Hepatic stellate cell (primary cell): ENCODE results near the gene CDH20.

ENCODE experiments used
- DNase-seq: peaks from one replicate; pipeline ENCODE4 v3.0.0; 2011; ENCODE audit warnings: low spot score

The CDH20 gene

GRCh38 chr18:61333271-61333745 lies at the start of gene CDH20:
CDH20 (plus strand) TSS chr18:61333430.
- no peak for DNase-seq

GRCh38 chr18:61284039-61284438 lies 49.2 kb upstream of the CDH20 start:
- no peak for DNase-seq

GRCh38 chr18:61285777-61286176 lies 47.5 kb upstream of the CDH20 start:
- DNase-seq, result no peak

- no peak for DNase-seq
These were observed 46.4 kb upstream of the CDH20 start for GRCh38 chr18:61286867-61287266.

- no peak for DNase-seq
These were observed 42.6 kb upstream of the CDH20 start for GRCh38 chr18:61290616-61291015.

- no peak for DNase-seq
These were observed 40.8 kb upstream of the CDH20 start for GRCh38 chr18:61292280-61293035.

- no peak for DNase-seq
These were observed 38.1 kb upstream of the CDH20 start for GRCh38 chr18:61295153-61295552.

GRCh38 chr18:61308004-61308403 lies 25.2 kb upstream of the CDH20 start:
- no peak for DNase-seq

GRCh38 chr18:61308795-61309393 lies 24.3 kb upstream of the CDH20 start:
- DNase-seq, result no peak

- DNase-seq, result peak; percentile 73
These were observed 10.9 kb upstream of the CDH20 start for GRCh38 chr18:61322265-61322873.

- DNase-seq, result no peak
These were observed 9.3 kb upstream of the CDH20 start for GRCh38 chr18:61323951-61324350.

- no peak for DNase-seq
These were observed 6.8 kb upstream of the CDH20 start for GRCh38 chr18:61326407-61326806.

- DNase-seq, result no peak
These were observed 3.8 kb upstream of the CDH20 start for GRCh38 chr18:61329398-61329797.

- DNase-seq, result no peak
These were observed 2.2 kb upstream of the CDH20 start for GRCh38 chr18:61331051-61331450.

- DNase-seq, result peak; percentile 20
These were observed 688 bp downstream of the CDH20 start for GRCh38 chr18:61333746-61334490.

GRCh38 chr18:61334491-61334850 lies 1.2 kb downstream of the CDH20 start:
- no peak for DNase-seq

- DNase-seq, result no peak
These were observed 1.9 kb downstream of the CDH20 start for GRCh38 chr18:61334951-61335683.

GRCh38 chr18:61335684-61336555 lies 2.7 kb downstream of the CDH20 start:
- peak; percentile 21 for DNase-seq

GRCh38 chr18:61336766-61337165 lies 3.5 kb downstream of the CDH20 start:
- no peak for DNase-seq

- DNase-seq, result no peak
These were observed 4.3 kb downstream of the CDH20 start for GRCh38 chr18:61337527-61337926.

- no peak for DNase-seq
These were observed 6.9 kb downstream of the CDH20 start for GRCh38 chr18:61340148-61340547.
